C4-2B (cell line): ENCODE measurements around the gene C6orf163.

ENCODE experiments used
- CTCF ChIP-seq: fragments of 450-650 bp; conservative IDR thresholded peaks from 2 replicates; pipeline ENCODE4 v1.5.1; 2017; ENCODE audit warnings: mild to moderate bottlenecking
- ZFX ChIP-seq: fragments of 450-650 bp; IDR thresholded peaks from 2 replicates; pipeline ENCODE4 v1.6.1; 2017

GRCh38 chr6:87408721-87409155 lies 64.1 kb downstream of the C6orf163 start:
- TF ChIP-seq CTCF (no peak), ZFX (no peak)
